NAMALWA (cell line): Measurements from ENCODE around the gene TOB2.

Experiments
- DNase-seq: peaks from one replicate; pipeline ENCODE4 v3.0.0-alpha.2; 2015; ENCODE audit warnings: low spot score

TOB2 gene

GRCh38 chr22:41384128-41384527, 62.5 kb downstream of the TOB2 start:
- DNase-seq = no peak
